Cardiac muscle cell (in vitro differentiated cells and primary cell): ENCODE data around the gene CTNNBL1. TPM values are rescaled to one million over a fixed set of nuclear protein-coding genes. Genes with fewer than 3 reads are reported as not detected.

Experiments
- DNase-seq, 2 donors: peaks; one replicate each; pipeline versions ENCODE4 v3.0.0 to v3.0.0-alpha.2; 2010 to 2017; ENCODE audit warnings: low read depth in 1 of 2, low spot score in 1 of 2
- H3K27ac ChIP-seq: fragments of 200-600 bp; sonication (generic); 2 replicates; pipeline ENCODE4 v1.5.1; 2016
- H3K27me3 ChIP-seq: fragments of 200-600 bp; sonication (generic); 2 replicates; pipeline ENCODE4 v1.6.0; 2016; ENCODE audit warnings: control low read depth
- H3K36me3 ChIP-seq: fragments of 200-600 bp; sonication (generic); 2 replicates; pipeline ENCODE4 v1.5.1; 2016; ENCODE audit warnings: control low read depth
- H3K4me1 ChIP-seq: fragments of 200-600 bp; sonication (generic); 2 replicates; pipeline ENCODE4 v1.8.1; 2017; ENCODE audit warnings: low read depth, mild to moderate bottlenecking, mixed run types
- H3K4me3 ChIP-seq: fragments of 200-600 bp; sonication (generic); 2 replicates; pipeline ENCODE4 v1.5.1; 2016; ENCODE audit warnings: mild to moderate bottlenecking
- H3K9me3 ChIP-seq: fragments of 200-600 bp; sonication (generic); 2 replicates; pipeline ENCODE4 v1.5.1; 2017; ENCODE audit warnings: low read depth, mild to moderate bottlenecking, control low read depth
- polyA plus RNA-seq: library from polyadenylated mRNA; unstranded; fragments of >200 nt; fragmentation: Nextera tagmentation; extraction: Ambion mirVana; gene quantifications from 2 replicates; pipeline ENCODE4 v1.2.1, GENCODE V29; 2016
- total RNA-seq: library from RNA; depleted of rRNA; stranded (reverse); fragments of >200 nt; gene quantifications from 2 replicates; pipeline ENCODE4 v1.2.3, GENCODE V29; 2016
- TF ChIP-seq, protein P1 (sequence below): IDR thresholded peaks from 2 replicates; pipeline ENCODE4 v1.5.1; 2012; ENCODE audit warnings: low read depth, mild to moderate bottlenecking, low read length

Gene CTNNBL1
- total and polyA plus RNA-seq, 2 experiments from 2014 or later = 37.0 to 68.6 TPM

GRCh38 chr20:37905671-37906613 lies 212.1 kb downstream of the CTNNBL1 start:
- Histone ChIP-seq H3K4me3 (no peak overlapping the region), H3K27ac (peak overlapping the region; percentile 57), H3K4me1 (peaks cover 35% of the 10 kb centered on the region), H3K27me3 (no peaks in the 10 kb centered on the region), H3K9me3 (no peaks in the 10 kb centered on the region), H3K36me3 (no peaks in the 10 kb centered on the region)
- no peak for DNase-seq
- TF ChIP-seq, protein P1, sequence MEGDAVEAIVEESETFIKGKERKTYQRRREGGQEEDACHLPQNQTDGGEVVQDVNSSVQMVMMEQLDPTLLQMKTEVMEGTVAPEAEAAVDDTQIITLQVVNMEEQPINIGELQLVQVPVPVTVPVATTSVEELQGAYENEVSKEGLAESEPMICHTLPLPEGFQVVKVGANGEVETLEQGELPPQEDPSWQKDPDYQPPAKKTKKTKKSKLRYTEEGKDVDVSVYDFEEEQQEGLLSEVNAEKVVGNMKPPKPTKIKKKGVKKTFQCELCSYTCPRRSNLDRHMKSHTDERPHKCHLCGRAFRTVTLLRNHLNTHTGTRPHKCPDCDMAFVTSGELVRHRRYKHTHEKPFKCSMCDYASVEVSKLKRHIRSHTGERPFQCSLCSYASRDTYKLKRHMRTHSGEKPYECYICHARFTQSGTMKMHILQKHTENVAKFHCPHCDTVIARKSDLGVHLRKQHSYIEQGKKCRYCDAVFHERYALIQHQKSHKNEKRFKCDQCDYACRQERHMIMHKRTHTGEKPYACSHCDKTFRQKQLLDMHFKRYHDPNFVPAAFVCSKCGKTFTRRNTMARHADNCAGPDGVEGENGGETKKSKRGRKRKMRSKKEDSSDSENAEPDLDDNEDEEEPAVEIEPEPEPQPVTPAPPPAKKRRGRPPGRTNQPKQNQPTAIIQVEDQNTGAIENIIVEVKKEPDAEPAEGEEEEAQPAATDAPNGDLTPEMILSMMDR = no peak

DNA sequence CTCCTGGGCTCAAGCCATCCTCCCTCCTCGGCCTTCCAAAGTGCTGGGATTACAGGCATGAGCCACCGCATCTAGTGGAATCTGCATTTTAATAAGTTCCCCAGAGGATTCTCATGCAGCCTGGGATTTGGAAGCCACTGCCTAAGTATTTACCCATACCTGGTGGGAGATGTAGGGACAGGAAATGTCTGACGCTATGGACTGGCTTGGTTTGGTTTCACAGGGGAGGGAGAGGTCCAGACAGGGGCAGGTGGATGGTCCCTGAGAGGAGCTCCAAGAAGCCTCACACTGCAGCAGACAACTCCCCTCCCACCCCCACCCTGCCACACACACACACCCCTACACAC lies 213.5 kb downstream of the CTNNBL1 start:
- Histone ChIP-seq H3K9me3 (no peaks in the 10 kb centered on the region), H3K27me3 (no peaks in the 10 kb centered on the region), H3K4me3 (no peak overlapping the region), H3K27ac (peak overlapping the region; percentile 22), H3K36me3 (no peaks in the 10 kb centered on the region), H3K4me1 (peaks cover 43% of the 10 kb centered on the region)
- TF ChIP-seq, protein P1 = no peak
- DNase-seq = no peak

GRCh38 chr20:37907677-37908401 lies 214.0 kb downstream of the CTNNBL1 start:
- no peaks in the 10 kb centered on the region for H3K9me3 ChIP-seq
- no peaks in the 10 kb centered on the region for H3K36me3 ChIP-seq
- no peaks in the 10 kb centered on the region for H3K27me3 ChIP-seq
- peak overlapping the region; percentile 22 for H3K27ac ChIP-seq
- no peak overlapping the region for H3K4me3 ChIP-seq
- peaks cover 48% of the 10 kb centered on the region for H3K4me1 ChIP-seq
- DNase-seq = peak in 1 of 2 donors; percentile 73
- TF ChIP-seq, protein P1 = no peak

DNA sequence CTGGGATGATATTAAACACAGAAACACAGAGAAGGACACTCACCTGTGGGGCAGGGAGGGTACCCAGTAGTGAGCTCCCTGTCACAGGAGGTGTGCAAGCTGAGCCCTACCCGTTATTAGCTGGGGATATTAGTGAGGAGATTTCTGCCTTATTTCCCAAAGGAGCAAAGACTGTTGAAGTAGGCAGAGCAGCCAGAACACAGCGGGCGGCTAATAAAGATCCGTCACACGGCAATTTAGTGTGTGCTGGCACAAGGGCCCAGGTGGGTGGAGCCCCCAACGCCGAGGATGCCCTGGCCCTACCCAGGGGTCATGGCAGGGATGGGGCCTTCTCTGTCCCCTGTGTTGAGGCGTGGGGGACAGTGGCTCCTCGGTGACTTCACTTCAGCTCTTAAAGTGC lies 217.4 kb downstream of the CTNNBL1 start:
- Histone ChIP-seq H3K4me3 (no peak overlapping the region), H3K27ac (no peak overlapping the region), H3K9me3 (no peaks in the 10 kb centered on the region), H3K36me3 (no peaks in the 10 kb centered on the region), H3K27me3 (no peaks in the 10 kb centered on the region), H3K4me1 (peaks cover 57% of the 10 kb centered on the region)
- TF ChIP-seq, protein P1 = no peak
- no peak for DNase-seq

GRCh38 chr20:37911838-37912281 lies 218.0 kb downstream of the CTNNBL1 start:
- no peaks in the 10 kb centered on the region for H3K27me3 ChIP-seq
- no peaks in the 10 kb centered on the region for H3K9me3 ChIP-seq
- TF ChIP-seq, protein P1 = no peak
- H3K4me3 ChIP-seq = no peak overlapping the region
- H3K27ac ChIP-seq = no peak overlapping the region
- H3K36me3 ChIP-seq = no peaks in the 10 kb centered on the region
- peak in 1 of 2 donors; percentile 64 for DNase-seq
- peaks cover 60% of the 10 kb centered on the region for H3K4me1 ChIP-seq
